Fibroblast of lung (primary cell): ENCODE data around the gene GLG1. TPM values are rescaled to one million over a fixed set of nuclear protein-coding genes. Genes with fewer than 3 reads are reported as not detected.

Experiments
- DNase-seq, 2 donors: peaks; one replicate each; pipeline versions ENCODE4 v3.0.0 to v3.0.0-alpha.2; 2010; ENCODE audit warnings: low read depth in 2 of 2
- H2AFZ ChIP-seq: 2 replicates; pipeline ENCODE4 v1.5.1; 2012; ENCODE audit warnings: low read length, control low read depth, inconsistent platforms
- H3K27ac ChIP-seq: 2 replicates; pipeline ENCODE4 v1.5.1; 2011; ENCODE audit warnings: low read length, control low read depth; ENCODE audit not compliant: insufficient read depth
- H3K27me3 ChIP-seq: 2 replicates; pipeline ENCODE4 v1.5.1; 2011; ENCODE audit warnings: mild to moderate bottlenecking, low read length; ENCODE audit not compliant: control insufficient read depth, insufficient read depth
- H3K36me3 ChIP-seq: 2 replicates; pipeline ENCODE4 v1.5.1; 2011; ENCODE audit warnings: low read length; ENCODE audit not compliant: control insufficient read depth, insufficient read depth
- H3K4me1 ChIP-seq: 2 replicates; pipeline ENCODE4 v1.5.1; 2011; ENCODE audit warnings: low read length; ENCODE audit not compliant: control insufficient read depth, insufficient read depth; ENCODE audit errors: extremely low read depth
- H3K4me2 ChIP-seq: 2 replicates; pipeline ENCODE4 v1.5.1; 2011; ENCODE audit warnings: low read length, control low read depth; ENCODE audit not compliant: insufficient read depth; ENCODE audit errors: extremely low read depth
- H3K4me3 ChIP-seq, 4 experiments: fragments of 200-600 bp in 1 of 4; sonication (generic) in 1 of 4; replicated peaks in 1 of 4; 2 replicates each; pipeline ENCODE4 v1.5.1; 2011 to 2016; ENCODE audit warnings: low read length in 4 of 4, low read depth in 3 of 4, mild to moderate bottlenecking in 3 of 4, control low read depth in 2 of 4, inconsistent platforms in 1 of 4, mixed read lengths in 1 of 4; ENCODE audit not compliant: insufficient read depth in 1 of 4; ENCODE audit errors: control extremely low read depth in 1 of 4
- H3K79me2 ChIP-seq: 2 replicates; pipeline ENCODE4 v1.5.1; 2012; ENCODE audit warnings: mild to moderate bottlenecking, low read length, inconsistent platforms; ENCODE audit not compliant: control insufficient read depth, insufficient read depth
- H3K9ac ChIP-seq: 2 replicates; pipeline ENCODE4 v1.5.1; 2011; ENCODE audit warnings: mild to moderate bottlenecking, low read length, control low read depth; ENCODE audit not compliant: insufficient read depth
- H3K9me3 ChIP-seq: 2 replicates; pipeline ENCODE4 v1.5.1; 2012; ENCODE audit warnings: low read depth, low read length; ENCODE audit not compliant: control insufficient read depth, insufficient read depth
- H4K20me1 ChIP-seq: 2 replicates; pipeline ENCODE4 v1.5.1; 2011; ENCODE audit warnings: low read length; ENCODE audit not compliant: control insufficient read depth, insufficient read depth; ENCODE audit errors: extremely low read depth
- CTCF ChIP-seq, 2 donors: IDR thresholded peaks in 1 of 2; conservative IDR thresholded peaks in 1 of 2; 1 replicate in 1 of 2; 2 replicates in 1 of 2; pipeline ENCODE4 v1.5.1; 2011 to 2012; ENCODE audit warnings: low read length in 2 of 2, control low read depth in 1 of 2, inconsistent platforms in 1 of 2, low read depth in 1 of 2, mild to moderate bottlenecking in 1 of 2
- EZH2 ChIP-seq: IDR thresholded peaks from 2 replicates; pipeline ENCODE4 v1.5.1; 2012; ENCODE audit warnings: low read length, control low read depth, mild to moderate bottlenecking; ENCODE audit errors: missing control alignments
- polyA plus RNA-seq, 2 donors: library from polyadenylated mRNA; depleted of rRNA in 1 of 2; stranded (reverse) in 1 of 2; unstranded in 1 of 2; fragments of >200 nt; gene quantifications; 2 replicates each; pipeline ENCODE4 v1.2.1, GENCODE V29; 2011 to 2012; ENCODE audit warnings: missing spikeins in 1 of 2
- total RNA-seq: library from RNA; depleted of rRNA; stranded (reverse); fragments of >200 nt; gene quantifications from 2 replicates; pipeline ENCODE4 v1.2.1, GENCODE V29; 2014

Gene GLG1
- total and polyA plus RNA-seq, 2 donors (not counting 1 experiment from before 2014, with no cell fraction given): 138 to 150 TPM

GRCh38 chr16:74496054-74496453 is 110.9 kb downstream of the GLG1 start:
- Histone ChIP-seq H2AFZ (no peak overlapping the region), H3K27ac (no peak overlapping the region), H3K4me1 (no peaks in the 10 kb centered on the region), H4K20me1 (no peaks in the 10 kb centered on the region), H3K27me3 (no peaks in the 10 kb centered on the region), H3K79me2 (no peaks in the 10 kb centered on the region), H3K4me2 (no peak overlapping the region), H3K36me3 (peaks cover 3% of the 10 kb centered on the region), H3K9ac (no peak overlapping the region), H3K9me3 (no peaks in the 10 kb centered on the region), H3K4me3 (no peak overlapping the region)
- DNase-seq: no peak
- no peak for TF ChIP-seq EZH2
- no peak for TF ChIP-seq CTCF (conservative IDR thresholded peaks at IDR 0.05 in 1 of 2, IDR thresholded peaks at IDR 0.05 in 1 of 2; ENCODE audit: low read depth in 1 of 2, low read length in 2 of 2)

GRCh38 chr16:74492976-74493375 is 113.9 kb downstream of the GLG1 start:
- Histone ChIP-seq H3K9ac (no peak overlapping the region), H3K27me3 (no peaks in the 10 kb centered on the region), H4K20me1 (no peaks in the 10 kb centered on the region), H3K27ac (no peak overlapping the region), H3K9me3 (no peaks in the 10 kb centered on the region), H3K4me3 (no peak overlapping the region), H2AFZ (no peak overlapping the region), H3K4me2 (no peak overlapping the region), H3K4me1 (no peaks in the 10 kb centered on the region), H3K36me3 (peaks cover 6% of the 10 kb centered on the region), H3K79me2 (no peaks in the 10 kb centered on the region)
- DNase-seq: no peak
- TF ChIP-seq EZH2 (no peak), CTCF (conservative IDR thresholded peaks at IDR 0.05 in 1 of 2, IDR thresholded peaks at IDR 0.05 in 1 of 2; ENCODE audit: low read depth in 1 of 2, low read length in 2 of 2) (no peak)

- H3K9me3 ChIP-seq: no peaks in the 10 kb centered on the region
- H3K36me3 ChIP-seq: peaks cover 4% of the 10 kb centered on the region
- no peak overlapping the region for H2AFZ ChIP-seq
- no peaks in the 10 kb centered on the region for H3K4me1 ChIP-seq
- H3K4me3 ChIP-seq: no peak overlapping the region
- TF ChIP-seq CTCF (conservative IDR thresholded peaks at IDR 0.05 in 1 of 2, IDR thresholded peaks at IDR 0.05 in 1 of 2; ENCODE audit: low read depth in 1 of 2, low read length in 2 of 2) (no peak), EZH2 (no peak)
- no peak for DNase-seq
- no peak overlapping the region for H3K9ac ChIP-seq
- H3K79me2 ChIP-seq: no peaks in the 10 kb centered on the region
- no peaks in the 10 kb centered on the region for H4K20me1 ChIP-seq
- H3K27ac ChIP-seq: no peak overlapping the region
- no peak overlapping the region for H3K4me2 ChIP-seq
- no peaks in the 10 kb centered on the region for H3K27me3 ChIP-seq
Observed at GRCh38 chr16:74487634-74488495, 119.0 kb downstream of the GLG1 start.
